ENCODE results near the gene GYPC. TPM values are rescaled to one million over a fixed set of nuclear protein-coding genes. Genes with fewer than 3 reads are reported as not detected.
A peak's percentile ranks its signal among the peaks of the same experiment; 100 is the strongest.

GYPC gene
- total RNA-seq, 1 experiment from 2014 or later, result 156 TPM

- Histone ChIP-seq H3K27me3 (ENCODE audit: low read length) (no peaks in the 10 kb centered on the region), H3K9ac (ENCODE audit: low read length) (no peak overlapping the region), H3K79me2 (ENCODE audit: low read length) (peaks cover 21% of the 10 kb centered on the region), H2AFZ (ENCODE audit: low read length) (no peak overlapping the region), H3K9me2 (replicated peaks; ENCODE audit: insufficient read depth, low read length) (no peaks in the 10 kb centered on the region), H3K9me3 (ENCODE audit: low read length) (no peaks in the 10 kb centered on the region), H4K20me1 (ENCODE audit: insufficient read depth, low read depth, low read length) (no peaks in the 10 kb centered on the region), H3K4me1 (ENCODE audit: low read length) (peaks cover 30% of the 10 kb centered on the region), H3K36me3 (ENCODE audit: insufficient read depth, low read length) (no peaks in the 10 kb centered on the region), H3K4me3 (ENCODE audit: low read length) (no peak overlapping the region), H3K4me2 (ENCODE audit: low read depth, low read length, poor library complexity, severe bottlenecking) (no peak overlapping the region), H3K27ac (ENCODE audit: low read length) (no peak overlapping the region)
- no peak for DNase-seq
These were observed 2.2 kb upstream of the GYPC start for GRCh38 chr2:126653761-126654160.

- no peaks in the 10 kb centered on the region for H3K9me2 ChIP-seq (replicated peaks; ENCODE audit: insufficient read depth, low read length)
- H3K36me3 ChIP-seq (ENCODE audit: insufficient read depth, low read length), result no peaks in the 10 kb centered on the region
- H3K9me3 ChIP-seq (ENCODE audit: low read length), result no peaks in the 10 kb centered on the region
- DNase-seq, result no peak
- H3K4me2 ChIP-seq (ENCODE audit: low read depth, low read length, poor library complexity, severe bottlenecking), result no peak overlapping the region
- no peak overlapping the region for H3K27ac ChIP-seq (ENCODE audit: low read length)
- H3K4me3 ChIP-seq (ENCODE audit: low read length), result no peak overlapping the region
- H4K20me1 ChIP-seq (ENCODE audit: insufficient read depth, low read depth, low read length), result no peaks in the 10 kb centered on the region
- H3K4me1 ChIP-seq (ENCODE audit: low read length), result peaks cover 39% of the 10 kb centered on the region
- H3K9ac ChIP-seq (ENCODE audit: low read length), result no peak overlapping the region
- H3K79me2 ChIP-seq (ENCODE audit: low read length), result peaks cover 34% of the 10 kb centered on the region
- H2AFZ ChIP-seq (ENCODE audit: low read length), result no peak overlapping the region
- H3K27me3 ChIP-seq (ENCODE audit: low read length), result no peaks in the 10 kb centered on the region
These were observed 907 bp upstream of the GYPC start for GRCh38 chr2:126655051-126655450.

GRCh38 chr2:126656431-126657147 lies 631 bp downstream of the GYPC start:
- Histone ChIP-seq H3K27me3 (ENCODE audit: low read length) (no peaks in the 10 kb centered on the region), H3K4me3 (ENCODE audit: low read length) (peak overlapping the region; percentile 96), H3K4me2 (ENCODE audit: low read depth, low read length, poor library complexity, severe bottlenecking) (peak overlapping the region; percentile 86), H3K79me2 (ENCODE audit: low read length) (peaks cover 46% of the 10 kb centered on the region), H2AFZ (ENCODE audit: low read length) (peak overlapping the region; percentile 97), H3K27ac (ENCODE audit: low read length) (peak overlapping the region; percentile 80), H3K9ac (ENCODE audit: low read length) (peak overlapping the region; percentile 93), H3K9me3 (ENCODE audit: low read length) (no peaks in the 10 kb centered on the region), H4K20me1 (ENCODE audit: insufficient read depth, low read depth, low read length) (no peaks in the 10 kb centered on the region), H3K9me2 (replicated peaks; ENCODE audit: insufficient read depth, low read length) (no peaks in the 10 kb centered on the region), H3K36me3 (ENCODE audit: insufficient read depth, low read length) (no peaks in the 10 kb centered on the region), H3K4me1 (ENCODE audit: low read length) (peaks cover 51% of the 10 kb centered on the region)
- DNase-seq, result peak; percentile 73

GRCh38 chr2:126657148-126657635 lies 1.2 kb downstream of the GYPC start:
- Histone ChIP-seq H3K9me2 (replicated peaks; ENCODE audit: insufficient read depth, low read length) (no peaks in the 10 kb centered on the region), H3K4me1 (ENCODE audit: low read length) (peaks cover 57% of the 10 kb centered on the region), H3K79me2 (ENCODE audit: low read length) (peaks cover 51% of the 10 kb centered on the region), H3K27ac (ENCODE audit: low read length) (peak overlapping the region; percentile 80), H3K9me3 (ENCODE audit: low read length) (no peaks in the 10 kb centered on the region), H3K27me3 (ENCODE audit: low read length) (no peaks in the 10 kb centered on the region), H3K4me2 (ENCODE audit: low read depth, low read length, poor library complexity, severe bottlenecking) (peak overlapping the region; percentile 86), H4K20me1 (ENCODE audit: insufficient read depth, low read depth, low read length) (no peaks in the 10 kb centered on the region), H3K36me3 (ENCODE audit: insufficient read depth, low read length) (no peaks in the 10 kb centered on the region), H2AFZ (ENCODE audit: low read length) (peak overlapping the region; percentile 97), H3K4me3 (ENCODE audit: low read length) (peak overlapping the region; percentile 96), H3K9ac (ENCODE audit: low read length) (peak overlapping the region; percentile 93)
- DNase-seq, result peak; percentile 65

GRCh38 chr2:126657636-126658318 lies 1.8 kb downstream of the GYPC start:
- H3K27ac ChIP-seq (ENCODE audit: low read length), result peak overlapping the region; percentile 80
- peak overlapping the region; percentile 96 for H3K4me3 ChIP-seq (ENCODE audit: low read length)
- no peaks in the 10 kb centered on the region for H4K20me1 ChIP-seq (ENCODE audit: insufficient read depth, low read depth, low read length)
- peak overlapping the region; percentile 86 for H3K4me2 ChIP-seq (ENCODE audit: low read depth, low read length, poor library complexity, severe bottlenecking)
- DNase-seq, result peak; percentile 91
- no peaks in the 10 kb centered on the region for H3K27me3 ChIP-seq (ENCODE audit: low read length)
- peaks cover 63% of the 10 kb centered on the region for H3K4me1 ChIP-seq (ENCODE audit: low read length)
- H3K9me3 ChIP-seq (ENCODE audit: low read length), result no peaks in the 10 kb centered on the region
- no peaks in the 10 kb centered on the region for H3K36me3 ChIP-seq (ENCODE audit: insufficient read depth, low read length)
- H2AFZ ChIP-seq (ENCODE audit: low read length), result no peak overlapping the region
- no peaks in the 10 kb centered on the region for H3K9me2 ChIP-seq (replicated peaks; ENCODE audit: insufficient read depth, low read length)
- H3K9ac ChIP-seq (ENCODE audit: low read length), result peak overlapping the region; percentile 93
- peaks cover 56% of the 10 kb centered on the region for H3K79me2 ChIP-seq (ENCODE audit: low read length)

- peak overlapping the region; percentile 86 for H3K4me2 ChIP-seq (ENCODE audit: low read depth, low read length, poor library complexity, severe bottlenecking)
- peaks cover 63% of the 10 kb centered on the region for H3K79me2 ChIP-seq (ENCODE audit: low read length)
- no peaks in the 10 kb centered on the region for H3K9me3 ChIP-seq (ENCODE audit: low read length)
- no peaks in the 10 kb centered on the region for H3K27me3 ChIP-seq (ENCODE audit: low read length)
- no peaks in the 10 kb centered on the region for H4K20me1 ChIP-seq (ENCODE audit: insufficient read depth, low read depth, low read length)
- peak overlapping the region; percentile 93 for H3K9ac ChIP-seq (ENCODE audit: low read length)
- H3K9me2 ChIP-seq (replicated peaks; ENCODE audit: insufficient read depth, low read length), result no peaks in the 10 kb centered on the region
- peak overlapping the region; percentile 80 for H3K27ac ChIP-seq (ENCODE audit: low read length)
- no peaks in the 10 kb centered on the region for H3K36me3 ChIP-seq (ENCODE audit: insufficient read depth, low read length)
- peak overlapping the region; percentile 96 for H3K4me3 ChIP-seq (ENCODE audit: low read length)
- H2AFZ ChIP-seq (ENCODE audit: low read length), result no peak overlapping the region
- DNase-seq, result no peak
- peaks cover 69% of the 10 kb centered on the region for H3K4me1 ChIP-seq (ENCODE audit: low read length)
These were observed 2.5 kb downstream of the GYPC start for GRCh38 chr2:126658319-126658904.

GRCh38 chr2:126658905-126659561 lies 3.1 kb downstream of the GYPC start:
- Histone ChIP-seq H3K4me1 (ENCODE audit: low read length) (peaks cover 75% of the 10 kb centered on the region), H2AFZ (ENCODE audit: low read length) (no peak overlapping the region), H3K27me3 (ENCODE audit: low read length) (no peaks in the 10 kb centered on the region), H3K9me2 (replicated peaks; ENCODE audit: insufficient read depth, low read length) (no peaks in the 10 kb centered on the region), H4K20me1 (ENCODE audit: insufficient read depth, low read depth, low read length) (no peaks in the 10 kb centered on the region), H3K27ac (ENCODE audit: low read length) (peak overlapping the region; percentile 80), H3K4me3 (ENCODE audit: low read length) (peak overlapping the region; percentile 46), H3K4me2 (ENCODE audit: low read depth, low read length, poor library complexity, severe bottlenecking) (peak overlapping the region; percentile 86), H3K79me2 (ENCODE audit: low read length) (peaks cover 68% of the 10 kb centered on the region), H3K36me3 (ENCODE audit: insufficient read depth, low read length) (no peaks in the 10 kb centered on the region), H3K9ac (ENCODE audit: low read length) (peak overlapping the region; percentile 93), H3K9me3 (ENCODE audit: low read length) (no peaks in the 10 kb centered on the region)
- DNase-seq, result peak; percentile 77
